Measurements from ENCODE around the gene MBOAT1.

DNA sequence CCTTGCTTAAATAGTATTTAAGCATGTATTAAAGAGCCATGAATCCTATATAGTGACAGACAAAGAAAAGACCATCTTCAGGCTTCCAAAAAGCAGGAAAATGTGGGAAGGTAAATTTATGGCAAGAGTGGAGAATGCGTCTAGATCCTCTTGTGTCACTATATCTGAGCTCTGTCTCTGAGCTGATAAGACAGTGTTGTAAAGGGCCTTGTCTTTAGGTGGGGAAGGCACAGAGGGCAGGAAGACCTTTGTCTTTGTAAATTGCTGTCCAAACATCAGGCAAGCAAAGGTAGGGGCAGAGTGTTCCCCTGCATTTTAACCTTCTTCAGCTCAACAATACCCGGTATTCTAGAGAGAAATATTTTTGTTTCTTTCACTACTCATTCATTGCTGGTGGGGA is 33.9 kb upstream of the MBOAT1 start:
- TF ChIP-seq, protein P1, sequence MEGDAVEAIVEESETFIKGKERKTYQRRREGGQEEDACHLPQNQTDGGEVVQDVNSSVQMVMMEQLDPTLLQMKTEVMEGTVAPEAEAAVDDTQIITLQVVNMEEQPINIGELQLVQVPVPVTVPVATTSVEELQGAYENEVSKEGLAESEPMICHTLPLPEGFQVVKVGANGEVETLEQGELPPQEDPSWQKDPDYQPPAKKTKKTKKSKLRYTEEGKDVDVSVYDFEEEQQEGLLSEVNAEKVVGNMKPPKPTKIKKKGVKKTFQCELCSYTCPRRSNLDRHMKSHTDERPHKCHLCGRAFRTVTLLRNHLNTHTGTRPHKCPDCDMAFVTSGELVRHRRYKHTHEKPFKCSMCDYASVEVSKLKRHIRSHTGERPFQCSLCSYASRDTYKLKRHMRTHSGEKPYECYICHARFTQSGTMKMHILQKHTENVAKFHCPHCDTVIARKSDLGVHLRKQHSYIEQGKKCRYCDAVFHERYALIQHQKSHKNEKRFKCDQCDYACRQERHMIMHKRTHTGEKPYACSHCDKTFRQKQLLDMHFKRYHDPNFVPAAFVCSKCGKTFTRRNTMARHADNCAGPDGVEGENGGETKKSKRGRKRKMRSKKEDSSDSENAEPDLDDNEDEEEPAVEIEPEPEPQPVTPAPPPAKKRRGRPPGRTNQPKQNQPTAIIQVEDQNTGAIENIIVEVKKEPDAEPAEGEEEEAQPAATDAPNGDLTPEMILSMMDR (optimal IDR thresholded peaks at IDR 0.05 in 1 of 3, IDR thresholded peaks at IDR 0.05 in 1 of 3, conservative IDR thresholded peaks at IDR 0.05 in 1 of 3; ENCODE audit: extremely low read depth in 1 of 3, insufficient read depth in 2 of 3, low read length in 3 of 3): no peak
- TF ChIP-seq EZH2 (IDR thresholded peaks at IDR 0.05; ENCODE audit: low read length): no peak
